Stomach (tissue), 4 donors: ENCODE measurements around the gene LYVE1.

Experiments used
- POLR2AphosphoS5 ChIP-seq, 3 donors: sonication (generic); formaldehyde crosslinking; IDR thresholded peaks; one replicate each; pipeline ENCODE4 v1.6.1; 2016; ENCODE audit warnings: antibody characterized with exemption in 3 of 3
- TF ChIP-seq, protein P1 (sequence below), 7 experiments: fragments of 450-650 bp in 4 of 7; fragments of 200-600 bp in 3 of 7; sonication (generic) in 3 of 7; IDR thresholded peaks; one replicate each; pipeline ENCODE4 v1.5.1; 2016 to 2019; ENCODE audit warnings: antibody characterized with exemption in 7 of 7, control low read depth in 2 of 7, mild to moderate bottlenecking in 1 of 7

DNA sequence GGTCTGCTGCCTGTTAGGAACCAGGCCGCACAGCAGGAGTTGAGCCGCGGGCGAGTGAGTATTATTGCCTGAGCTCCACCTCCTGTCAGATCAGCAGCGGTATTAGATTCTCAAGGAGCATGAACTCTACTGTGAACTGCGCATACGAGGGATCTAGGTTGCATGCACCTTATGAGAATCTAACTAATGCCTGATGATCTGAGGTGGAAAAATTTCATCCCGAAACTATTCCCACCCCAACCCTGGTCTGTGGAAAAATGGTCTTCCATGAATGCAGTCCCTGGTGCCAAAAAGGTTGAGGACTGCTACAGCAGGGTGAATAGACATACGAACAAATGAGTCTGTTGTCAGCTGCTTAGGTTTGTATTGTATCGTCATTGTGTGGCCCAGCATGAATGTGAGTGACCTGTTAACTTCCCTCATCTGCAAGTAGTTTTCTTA is 57.3 kb downstream of the LYVE1 start:
- TF ChIP-seq, protein P1, sequence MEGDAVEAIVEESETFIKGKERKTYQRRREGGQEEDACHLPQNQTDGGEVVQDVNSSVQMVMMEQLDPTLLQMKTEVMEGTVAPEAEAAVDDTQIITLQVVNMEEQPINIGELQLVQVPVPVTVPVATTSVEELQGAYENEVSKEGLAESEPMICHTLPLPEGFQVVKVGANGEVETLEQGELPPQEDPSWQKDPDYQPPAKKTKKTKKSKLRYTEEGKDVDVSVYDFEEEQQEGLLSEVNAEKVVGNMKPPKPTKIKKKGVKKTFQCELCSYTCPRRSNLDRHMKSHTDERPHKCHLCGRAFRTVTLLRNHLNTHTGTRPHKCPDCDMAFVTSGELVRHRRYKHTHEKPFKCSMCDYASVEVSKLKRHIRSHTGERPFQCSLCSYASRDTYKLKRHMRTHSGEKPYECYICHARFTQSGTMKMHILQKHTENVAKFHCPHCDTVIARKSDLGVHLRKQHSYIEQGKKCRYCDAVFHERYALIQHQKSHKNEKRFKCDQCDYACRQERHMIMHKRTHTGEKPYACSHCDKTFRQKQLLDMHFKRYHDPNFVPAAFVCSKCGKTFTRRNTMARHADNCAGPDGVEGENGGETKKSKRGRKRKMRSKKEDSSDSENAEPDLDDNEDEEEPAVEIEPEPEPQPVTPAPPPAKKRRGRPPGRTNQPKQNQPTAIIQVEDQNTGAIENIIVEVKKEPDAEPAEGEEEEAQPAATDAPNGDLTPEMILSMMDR (IDR thresholded peaks at IDR 0.05), result no peak
- TF ChIP-seq POLR2AphosphoS5 (IDR thresholded peaks at IDR 0.05), result no peak
